ENCODE measurements around the gene SNRNP70. TPM values are rescaled to one million over a fixed set of nuclear protein-coding genes. Genes with fewer than 3 reads are reported as not detected.
"Not testable (repeated sequence)": the region's sequence is repeated elsewhere in the genome, so short reads cannot be mapped to it uniquely, and the experiment has no call there.

SNRNP70 gene
- total and polyA plus RNA-seq, 2 of the 13 experiments (the other 11 are each of a cell fraction or from before 2014, with no cell fraction given) = 150 to 210 TPM

- CTCF ChIA-PET (ENCODE audit: low intra/inter-chr PET ratio, low total read pairs) = interaction anchor here (1.2 kb wide), 1 partner anchor 48 kb away, joined by 11 read pairs; no protein-coding TSS in a partner anchor
- DNase-seq (ENCODE audit: low spot score); H3K79me2 ChIP-seq (ENCODE audit: insufficient read depth, low read length); H3K4me3 ChIP-seq (replicated peaks in 1 of 3; ENCODE audit: insufficient read depth in 1 of 3, low read depth in 2 of 3, low read length in 3 of 3); H3K36me3 ChIP-seq (replicated peaks in 1 of 2; ENCODE audit: control insufficient read depth in 1 of 2, insufficient read depth in 2 of 2, low read length in 2 of 2); H3K27me3 ChIP-seq (ENCODE audit: control insufficient read depth in 1 of 2, insufficient read depth in 2 of 2, low read length in 2 of 2); POLR2A ChIA-PET; ATAC-seq; H4K20me1 ChIP-seq (ENCODE audit: insufficient read depth, low read length); H3K4me2 ChIP-seq (ENCODE audit: low read depth, low read length); H3K9me3 ChIP-seq (ENCODE audit: low read length); BruUV-seq (replicated peaks); FAIRE-seq; H2AFZ ChIP-seq (ENCODE audit: low read length); in situ Hi-C loops (cut with HindIII; ENCODE audit: extremely low pct_ligation_motif_present, low pct_unique_long_range_greater_than_20kb); H3K9ac ChIP-seq (ENCODE audit: insufficient read depth, low read depth, low read length); H3K27ac ChIP-seq (ENCODE audit: extremely low read length, insufficient read depth, low read length): not testable (repeated sequence)
- H3K4me1 ChIP-seq (ENCODE audit: insufficient read depth, low read length) = peaks cover 47% of the 10 kb centered on the region
- 0 out of 2 replicates have a peak, but pooled peaks have one; percentile 7 for TF ChIP-seq ZBTB4 (CRISPR knock-in tag; IDR thresholded peaks at IDR 0.05; ENCODE audit: borderline replicate concordance)
- WGBS (ENCODE audit: low lambda C conversion rate) = 65% methylated on average over 6 of the region's 7 CpGs
- intact Hi-C loops (cut with micrococcal nuclease; ENCODE audit: unreplicated experiment) = loop anchor here (5.0 kb wide), 1 partner anchor 49 kb away; no protein-coding TSS in a partner anchor
Observed at GRCh38 chr19:49146408-49146770, 61.1 kb downstream of the SNRNP70 start.

GRCh38 chr19:49148044-49148682 is 62.9 kb downstream of the SNRNP70 start:
- ChIA-PET POLR2A (interaction anchor here (1.3 to 3.2 kb wide), 5 partner anchors 20 to 341 kb away, joined by 3 to 21 read pairs (median 10); partner anchors contain the start of genes GYS1, LIN7B and RUVBL2), CTCF (ENCODE audit: low intra/inter-chr PET ratio, low total read pairs) (no interaction called here)
- Histone ChIP-seq H3K79me2 (ENCODE audit: insufficient read depth, low read length) (no peaks in the 10 kb centered on the region), H2AFZ (ENCODE audit: low read length) (no peak overlapping the region), H4K20me1 (ENCODE audit: insufficient read depth, low read length) (no peaks in the 10 kb centered on the region), H3K9ac (ENCODE audit: insufficient read depth, low read depth, low read length) (no peak overlapping the region), H3K27ac (ENCODE audit: extremely low read length, insufficient read depth, low read length) (no peak overlapping the region), H3K9me3 (ENCODE audit: low read length) (no peaks in the 10 kb centered on the region), H3K27me3 (ENCODE audit: control insufficient read depth in 1 of 2, insufficient read depth in 2 of 2, low read length in 2 of 2) (no peaks in the 10 kb centered on the region; a peak in 2 of 5 replicates), H3K4me1 (ENCODE audit: insufficient read depth, low read length) (peaks cover 54% of the 10 kb centered on the region), H3K4me3 (replicated peaks in 1 of 3; ENCODE audit: insufficient read depth in 1 of 3, low read depth in 2 of 3, low read length in 3 of 3) (peak overlapping the region in 1 of 3 experiments; percentile 86; a peak in 1 of 6 replicates), H3K36me3 (replicated peaks in 1 of 2; ENCODE audit: control insufficient read depth in 1 of 2, insufficient read depth in 2 of 2, low read length in 2 of 2) (no peaks in the 10 kb centered on the region), H3K4me2 (ENCODE audit: low read depth, low read length) (peak overlapping the region; percentile 94)
- in situ Hi-C loops (cut with HindIII; ENCODE audit: extremely low pct_ligation_motif_present, low pct_unique_long_range_greater_than_20kb) (no loop called here), intact Hi-C loops (cut with micrococcal nuclease; ENCODE audit: unreplicated experiment) (loop anchor here (5.0 kb wide), 1 partner anchor 51 kb away; no protein-coding TSS in a partner anchor)
- no peak for FAIRE-seq
- 89% methylated on average over 6 of the region's 11 CpGs for WGBS (ENCODE audit: low lambda C conversion rate)
- no TSS peak for BruUV-seq (replicated peaks)
- no peak for ATAC-seq
- TF ChIP-seq ZNF260 (CRISPR knock-in tag; IDR thresholded peaks at IDR 0.05; ENCODE audit: borderline replicate concordance, low read depth) = no peak
- no peak for TF ChIP-seq ZNF468 (CRISPR knock-in tag; IDR thresholded peaks at IDR 0.05)
- no peak for TF ChIP-seq ARHGAP35 (CRISPR knock-in tag; IDR thresholded peaks at IDR 0.05; ENCODE audit: borderline replicate concordance)
- TF ChIP-seq KDM4B (CRISPR knock-in tag; IDR thresholded peaks at IDR 0.05) = no peak
- no peak for TF ChIP-seq SIN3A (IDR thresholded peaks at IDR 0.05; ENCODE audit: borderline replicate concordance, low read depth, low read length)
- no peak for TF ChIP-seq ZNF784 (CRISPR knock-in tag; IDR thresholded peaks at IDR 0.05; ENCODE audit: borderline replicate concordance)
- TF ChIP-seq ZFP82 (CRISPR knock-in tag; IDR thresholded peaks at IDR 0.05; ENCODE audit: borderline replicate concordance) = no peak
- TF ChIP-seq ZBTB3 (CRISPR knock-in tag; IDR thresholded peaks at IDR 0.05; ENCODE audit: borderline replicate concordance, low read depth) = no peak
- no peak for TF ChIP-seq MIER2 (CRISPR knock-in tag; IDR thresholded peaks at IDR 0.05)
- TF ChIP-seq FOXK1 (CRISPR knock-in tag; IDR thresholded peaks at IDR 0.05; ENCODE audit: borderline replicate concordance, low read depth) = no peak
- no peak for DNase-seq (ENCODE audit: low spot score)
